Measurements from ENCODE around the gene KCNK3. TPM values are rescaled to one million over a fixed set of nuclear protein-coding genes. Genes with fewer than 3 reads are reported as not detected.
A peak's percentile ranks its signal among the peaks of the same experiment; 100 is the strongest.

The KCNK3 gene
- total and polyA plus RNA-seq, 10 donors = 0.61 to 6.0 (median 2.0) TPM

GRCh38 chr2:26674002-26674751, 18.3 kb upstream of the KCNK3 start:
- peak; percentile 54 for DNase-seq
- Histone ChIP-seq H3K27me3 (replicated peaks in 1 of 7) (peaks cover 0 to 29% (median under 1%) of the 10 kb centered on the region in 7 donors), H3K4me1 (no peaks in the 10 kb centered on the region), H3K4me3 (no peak overlapping the region), H3K36me3 (no peaks in the 10 kb centered on the region), H3K27ac (no peak overlapping the region), H3K9me3 (peaks cover 0 to 7% (median 1%) of the 10 kb centered on the region in 8 donors)
- intact Hi-C loops (cut with DNase I; ENCODE audit: low total_unique reads) = no loop called here
- TF ChIP-seq CTCF (IDR thresholded peaks at IDR 0.05 in 8 of 11, conservative IDR thresholded peaks at IDR 0.05 in 3 of 11) = no peak
- WGBS, 5 donors = 80 to 90% (median 85%) methylated on average over 13 to 14 of the region's 14 CpGs

DNA sequence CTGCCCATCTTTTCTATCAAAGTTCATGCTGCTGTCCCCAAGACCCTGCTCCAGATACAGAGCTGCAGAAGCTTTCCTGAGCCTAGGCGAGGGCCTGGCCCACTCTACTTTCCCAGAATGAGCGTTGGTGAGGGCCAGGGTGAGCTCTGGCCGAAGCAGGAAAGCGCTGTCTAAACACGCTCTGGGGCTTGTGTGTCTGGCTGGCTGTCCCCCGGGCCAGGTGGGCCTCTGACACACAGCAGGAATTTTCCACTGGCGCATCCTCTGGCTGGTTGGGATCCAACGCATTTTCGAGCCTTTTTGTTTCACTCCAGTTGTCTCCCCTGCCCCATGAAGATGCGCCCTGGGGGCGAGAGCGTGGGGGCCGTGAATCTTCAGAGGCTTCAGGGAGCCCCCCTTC, 17.8 kb upstream of the KCNK3 start:
- 85 to 89% (median 89%) methylated on average over 13 of the region's 13 CpGs for WGBS, 5 donors
- Histone ChIP-seq H3K4me1 (no peaks in the 10 kb centered on the region), H3K36me3 (no peaks in the 10 kb centered on the region), H3K27ac (no peak overlapping the region), H3K27me3 (replicated peaks in 1 of 7) (peaks cover 0 to 24% (median 0%) of the 10 kb centered on the region in 7 donors), H3K4me3 (no peak overlapping the region), H3K9me3 (peaks cover 0 to 7% (median 1%) of the 10 kb centered on the region in 8 donors)
- peak; percentile 41 for DNase-seq
- TF ChIP-seq POLR2AphosphoS5 (IDR thresholded peaks at IDR 0.05) (no peak), POLR2A (IDR thresholded peaks at IDR 0.05) (no peak), CTCF (IDR thresholded peaks at IDR 0.05 in 8 of 11, conservative IDR thresholded peaks at IDR 0.05 in 3 of 11) (no peak)
- intact Hi-C loops (cut with DNase I; ENCODE audit: low total_unique reads) = no loop called here

DNA sequence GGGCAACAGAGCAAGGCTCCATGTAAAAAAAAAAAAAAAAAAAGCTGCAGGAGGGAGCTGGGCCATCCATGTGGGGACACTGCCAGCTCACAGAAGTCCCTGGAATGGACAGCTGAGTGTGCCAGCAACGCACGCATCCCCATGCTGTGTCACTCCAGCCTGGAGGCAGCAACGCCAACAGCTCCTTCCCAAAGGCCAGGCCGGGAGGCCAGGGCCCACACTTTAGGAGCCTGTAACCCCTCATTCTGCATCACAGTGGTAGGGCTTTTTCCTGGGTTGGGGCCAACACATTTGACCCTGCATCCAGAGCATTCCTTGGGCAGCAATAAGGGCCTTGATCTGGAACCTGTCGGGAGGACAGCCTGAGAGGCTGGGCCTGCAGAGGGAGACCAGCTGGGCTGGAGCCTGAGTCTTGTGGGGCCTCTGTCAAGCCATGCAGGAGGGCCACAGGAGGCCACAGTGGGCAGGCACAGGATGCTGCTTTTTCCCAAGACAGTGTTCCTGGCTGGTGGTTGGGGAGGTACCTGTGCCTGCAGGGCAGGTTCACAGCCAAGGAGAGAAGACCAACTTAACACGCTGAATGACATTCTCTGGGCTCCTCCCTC, 16.8 kb upstream of the KCNK3 start:
- Histone ChIP-seq H3K27me3 (replicated peaks in 1 of 7) (peaks cover 0 to 18% (median 0%) of the 10 kb centered on the region in 7 donors), H3K27ac (no peak overlapping the region), H3K36me3 (no peaks in the 10 kb centered on the region), H3K4me1 (no peaks in the 10 kb centered on the region), H3K9me3 (peaks cover 0 to 7% (median 1%) of the 10 kb centered on the region in 8 donors), H3K4me3 (no peak overlapping the region)
- intact Hi-C loops (cut with DNase I; ENCODE audit: low total_unique reads) = no loop called here
- 88 to 95% (median 93%) methylated on average over 4 to 6 of the region's 6 CpGs for WGBS, 5 donors
- DNase-seq = peak; percentile 43
- no peak for TF ChIP-seq POLR2A (IDR thresholded peaks at IDR 0.05)
- TF ChIP-seq CTCF (IDR thresholded peaks at IDR 0.05 in 8 of 11, conservative IDR thresholded peaks at IDR 0.05 in 3 of 11) = no peak
- TF ChIP-seq POLR2AphosphoS5 (IDR thresholded peaks at IDR 0.05) = no peak

GRCh38 chr2:26678035-26678434, 14.5 kb upstream of the KCNK3 start:
- intact Hi-C loops (cut with DNase I; ENCODE audit: low total_unique reads) = no loop called here
- peaks cover 0 to 10% (median 0%) of the 10 kb centered on the region in 7 donors for H3K27me3 ChIP-seq (replicated peaks in 1 of 7)
- H3K4me1 ChIP-seq = no peaks in the 10 kb centered on the region
- H3K27ac ChIP-seq = no peak overlapping the region
- DNase-seq = no peak
- no peak for TF ChIP-seq POLR2A (IDR thresholded peaks at IDR 0.05)
- no peak for TF ChIP-seq POLR2AphosphoS5 (IDR thresholded peaks at IDR 0.05)
- TF ChIP-seq CTCF (IDR thresholded peaks at IDR 0.05 in 8 of 11, conservative IDR thresholded peaks at IDR 0.05 in 3 of 11) = no peak
- H3K4me3 ChIP-seq = no peak overlapping the region
- 89 to 97% (median 94%) methylated on average over 4 of the region's 4 CpGs for WGBS, 5 donors
- peaks cover 0 to 7% (median 1%) of the 10 kb centered on the region in 8 donors for H3K9me3 ChIP-seq
- H3K36me3 ChIP-seq = no peaks in the 10 kb centered on the region

Data from spleen (tissue), 11 donors.